Measurements from ENCODE around the gene HOXC12. TPM values are rescaled to one million over a fixed set of nuclear protein-coding genes. Genes with fewer than 3 reads are reported as not detected.

The HOXC12 gene
- polyA plus RNA-seq = under 1 TPM in 1 of 3 donors, not detected in 2; 0.02 TPM

- no peak within 1 kb of the TSS for H3K27ac ChIP-seq (ENCODE audit: low read depth, low read length)
- 4 to 7% (median 5%) methylated on average over 20 of the region's 20 CpGs for WGBS, 3 donors
Measured at GRCh38 chr12:53954694-53955035, at the start of gene HOXC12. Gene HOXC12 (plus strand): TSS chr12:53954903. CDS start chr12:53954930, 27 bp downstream.

GRCh38 chr12:53907103-53907502 is 47.6 kb upstream of the HOXC12 start:
- no peak overlapping the region for H3K27ac ChIP-seq (ENCODE audit: low read depth, low read length)
- 59 to 71% (median 66%) methylated on average over 3 of the region's 3 CpGs for WGBS, 3 donors

- no peak overlapping the region for H3K27ac ChIP-seq (ENCODE audit: low read depth, low read length)
- WGBS, 3 donors = 73 to 80% (median 77%) methylated on average over 5 of the region's 5 CpGs
Measured at GRCh38 chr12:53916788-53917655, 37.7 kb upstream of the HOXC12 start.

- WGBS, 3 donors = 21 to 43% (median 35%) methylated on average over 2 of the region's 2 CpGs
- H3K27ac ChIP-seq (ENCODE audit: low read depth, low read length) = no peak overlapping the region
Measured at GRCh38 chr12:53924521-53925405, 29.9 kb upstream of the HOXC12 start.

- H3K27ac ChIP-seq (ENCODE audit: low read depth, low read length) = no peak overlapping the region
- 3 to 8% (median 5%) methylated on average over 44 to 45 of the region's 45 CpGs for WGBS, 3 donors
Measured at GRCh38 chr12:53927220-53928029, 27.3 kb upstream of the HOXC12 start.

GRCh38 chr12:53928054-53928835 is 26.5 kb upstream of the HOXC12 start:
- 7% methylated on average over 31 of the region's 31 CpGs for WGBS, 3 donors
- H3K27ac ChIP-seq (ENCODE audit: low read depth, low read length) = no peak overlapping the region

- H3K27ac ChIP-seq (ENCODE audit: low read depth, low read length) = no peak overlapping the region
- WGBS, 3 donors = 17 to 19% (median 18%) methylated on average over 4 of the region's 4 CpGs
Measured at GRCh38 chr12:53929527-53929926, 25.2 kb upstream of the HOXC12 start.

GRCh38 chr12:53930591-53931255 is 24.0 kb upstream of the HOXC12 start:
- H3K27ac ChIP-seq (ENCODE audit: low read depth, low read length) = no peak overlapping the region
- 6 to 8% (median 7%) methylated on average over 30 of the region's 30 CpGs for WGBS, 3 donors

- no peak overlapping the region for H3K27ac ChIP-seq (ENCODE audit: low read depth, low read length)
- whole genome bisulfite sequencing, 3 donors = 28 to 43% (median 35%) methylated on average over 4 of the region's 4 CpGs
Measured at GRCh38 chr12:53931844-53932581, 22.7 kb upstream of the HOXC12 start.

GRCh38 chr12:53932915-53933314 is 21.8 kb upstream of the HOXC12 start:
- 38 to 51% (median 42%) methylated on average over 4 of the region's 4 CpGs for WGBS, 3 donors
- no peak overlapping the region for H3K27ac ChIP-seq (ENCODE audit: low read depth, low read length)

GRCh38 chr12:53935383-53936341 is 19.0 kb upstream of the HOXC12 start:
- WGBS, 3 donors = 4 to 7% (median 7%) methylated on average over 49 of the region's 49 CpGs
- H3K27ac ChIP-seq (ENCODE audit: low read depth, low read length) = no peak overlapping the region

- no peak overlapping the region for H3K27ac ChIP-seq (ENCODE audit: low read depth, low read length)
- 10 to 22% (median 12%) methylated on average over 12 of the region's 12 CpGs for WGBS, 3 donors
Measured at GRCh38 chr12:53937099-53937498, 17.6 kb upstream of the HOXC12 start.

GRCh38 chr12:53937596-53938325 is 16.9 kb upstream of the HOXC12 start:
- H3K27ac ChIP-seq (ENCODE audit: low read depth, low read length) = no peak overlapping the region
- 18 to 22% (median 21%) methylated on average over 23 of the region's 23 CpGs for WGBS, 3 donors

- WGBS, 3 donors = 3 to 5% (median 4%) methylated on average over 44 to 56 of the region's 56 CpGs
- no peak within 1 kb of the TSS for H3K27ac ChIP-seq (ENCODE audit: low read depth, low read length)
Measured at GRCh38 chr12:53938326-53939140, 16.2 kb upstream of the HOXC12 start, which contains the start of gene HOXC13. Gene HOXC13 (plus strand): TSS chr12:53938831. CDS start chr12:53938907, 76 bp downstream.

All from adipose tissue (tissue), 3 donors.